Measurements from ENCODE around the gene PSMF1.

DNA sequence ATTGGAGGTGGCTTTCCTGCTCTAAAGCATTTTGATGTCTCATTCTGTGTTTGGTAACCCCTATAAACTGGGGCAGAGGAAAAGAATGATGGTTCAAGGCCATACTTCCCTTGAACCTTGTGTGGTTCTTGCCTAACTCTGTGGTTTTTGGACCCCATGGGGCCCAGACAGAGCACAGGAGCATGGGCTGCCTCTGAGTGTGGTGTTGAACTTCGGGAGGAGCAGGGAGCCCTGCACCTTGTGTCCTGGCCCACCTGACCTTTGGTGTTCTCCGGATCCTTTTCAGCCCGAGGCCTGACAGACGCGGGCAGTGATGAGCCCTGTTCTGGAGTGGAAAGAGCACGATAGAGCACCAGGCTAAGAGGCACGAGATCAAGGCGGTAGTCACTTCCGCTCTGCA is 47.5 kb downstream of the PSMF1 start:
- no peak; the same call in 1 of the 2 replicates for TF ChIP-seq POLR2AphosphoS5 (IDR thresholded peaks at IDR 0.05; ENCODE audit: low read depth, low read length)
- TF ChIP-seq GATAD2A (CRISPR knock-in tag; IDR thresholded peaks at IDR 0.05) = no peak
- TF ChIP-seq THAP11 (CRISPR knock-in tag; IDR thresholded peaks at IDR 0.05) = no peak
